Measurements from ENCODE around the gene ARL10.
A peak's percentile ranks its signal among the peaks of the same experiment; 100 is the strongest.

ARL10 gene

DNA sequence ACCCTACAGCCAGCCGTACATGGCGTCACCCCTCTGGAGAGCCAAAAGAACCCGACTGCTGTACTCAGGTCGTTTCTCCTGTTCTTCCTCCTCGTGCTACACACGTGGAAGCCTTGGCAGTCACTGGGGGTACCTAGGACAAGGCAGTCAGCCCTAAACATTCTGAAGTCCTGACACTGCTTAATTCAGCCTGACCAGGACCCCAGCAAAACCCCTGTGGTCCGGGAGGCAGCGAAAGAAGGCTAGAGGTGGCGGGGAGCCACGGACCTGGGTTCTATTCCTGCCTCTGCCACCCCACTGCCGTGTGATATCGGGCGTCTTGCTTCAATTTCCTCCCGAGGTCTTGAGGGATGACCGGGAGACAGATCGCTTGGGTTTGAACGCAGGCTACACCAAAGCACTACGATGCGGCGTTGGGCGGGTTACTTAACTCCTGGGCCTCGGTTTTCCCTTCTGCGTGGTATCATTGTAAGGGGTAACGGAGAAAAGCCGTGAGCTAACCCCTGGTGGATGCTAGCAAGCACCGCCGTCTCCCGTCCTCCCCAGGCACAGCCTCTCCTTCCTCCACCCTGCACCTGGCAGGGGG, 429 bp upstream of the ARL10 start:
- Histone ChIP-seq H3K4me3 (ENCODE audit: low read length) (peak overlapping the region; percentile 87), H3K4me2 (ENCODE audit: low read length) (peak overlapping the region; percentile 92), H3K9ac (ENCODE audit: low read depth, low read length) (peak overlapping the region; percentile 88), H3K36me3 (ENCODE audit: insufficient read depth, low read length) (peaks cover 16% of the 10 kb centered on the region), H3K27me3 (ENCODE audit: control insufficient read depth, insufficient read depth, low read length) (no peaks in the 10 kb centered on the region), H3K4me1 (ENCODE audit: control insufficient read depth, insufficient read depth, low read length) (peaks cover 15% of the 10 kb centered on the region), H3K9me3 (replicated peaks; ENCODE audit: low read length) (no peaks in the 10 kb centered on the region)

DNA sequence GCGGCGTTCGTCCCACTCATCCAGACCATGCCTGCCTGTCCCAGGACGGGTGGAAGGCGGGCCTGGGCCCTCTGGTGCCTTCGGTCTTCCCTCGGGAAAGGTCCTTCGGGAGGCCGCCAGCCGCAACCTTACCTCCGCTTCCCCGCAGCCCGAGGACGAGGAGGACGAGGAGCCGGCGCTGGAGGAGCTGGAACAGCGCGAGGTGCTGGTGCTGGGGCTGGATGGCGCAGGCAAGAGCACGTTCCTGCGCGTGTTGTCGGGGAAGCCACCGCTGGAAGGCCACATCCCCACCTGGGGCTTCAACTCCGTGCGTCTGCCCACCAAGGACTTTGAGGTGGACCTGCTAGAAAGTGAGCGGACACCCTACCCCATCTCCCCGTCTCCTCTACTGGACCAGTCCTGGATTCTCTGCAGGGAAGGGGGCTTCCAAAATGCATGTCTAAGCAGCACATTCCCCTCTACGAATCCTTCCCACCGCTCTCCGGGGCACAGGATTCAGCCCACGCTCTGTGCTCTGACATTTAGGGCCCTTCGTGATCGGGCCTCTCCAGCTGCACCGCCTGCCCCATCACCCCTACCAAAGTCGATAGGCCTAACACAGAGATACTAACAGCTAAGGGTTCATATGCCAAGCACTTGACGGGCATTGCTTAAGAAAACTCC, 1.1 kb downstream of the ARL10 start:
- H3K4me2 ChIP-seq (ENCODE audit: low read length): peak overlapping the region; percentile 92
- H3K4me3 ChIP-seq (ENCODE audit: low read length): peak overlapping the region; percentile 87
- H3K27me3 ChIP-seq (ENCODE audit: control insufficient read depth, insufficient read depth, low read length): no peaks in the 10 kb centered on the region
- H3K9me3 ChIP-seq (replicated peaks; ENCODE audit: low read length): no peaks in the 10 kb centered on the region
- H3K9ac ChIP-seq (ENCODE audit: low read depth, low read length): peak overlapping the region; percentile 88
- H3K4me1 ChIP-seq (ENCODE audit: control insufficient read depth, insufficient read depth, low read length): peaks cover 13% of the 10 kb centered on the region
- H3K36me3 ChIP-seq (ENCODE audit: insufficient read depth, low read length): peaks cover 27% of the 10 kb centered on the region

DNA sequence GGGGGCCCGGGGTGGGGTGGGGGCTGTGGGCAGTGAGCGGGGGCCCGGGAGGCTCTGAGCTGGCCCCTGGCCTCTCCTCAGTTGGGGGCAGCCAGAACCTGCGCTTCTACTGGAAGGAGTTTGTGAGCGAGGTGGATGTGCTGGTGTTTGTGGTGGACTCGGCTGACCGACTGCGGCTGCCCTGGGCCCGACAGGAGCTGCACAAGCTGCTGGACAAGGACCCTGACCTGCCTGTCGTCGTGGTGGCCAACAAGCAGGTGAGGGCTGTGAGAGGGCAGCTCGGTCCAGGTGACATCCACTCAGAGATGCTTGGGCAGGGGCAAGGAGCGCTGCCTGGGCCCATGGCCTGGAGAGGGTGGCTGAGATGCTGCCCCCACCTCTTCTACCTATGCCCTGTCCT, 3.4 kb downstream of the ARL10 start:
- no peaks in the 10 kb centered on the region for H3K9me3 ChIP-seq (replicated peaks; ENCODE audit: low read length)
- no peak overlapping the region for H3K4me3 ChIP-seq (ENCODE audit: low read length)
- no peaks in the 10 kb centered on the region for H3K27me3 ChIP-seq (ENCODE audit: control insufficient read depth, insufficient read depth, low read length)
- H3K9ac ChIP-seq (ENCODE audit: low read depth, low read length): no peak overlapping the region
- no peak overlapping the region for H3K4me2 ChIP-seq (ENCODE audit: low read length)
- H3K4me1 ChIP-seq (ENCODE audit: control insufficient read depth, insufficient read depth, low read length): peaks cover 10% of the 10 kb centered on the region
- peaks cover 46% of the 10 kb centered on the region for H3K36me3 ChIP-seq (ENCODE audit: insufficient read depth, low read length)

DNA sequence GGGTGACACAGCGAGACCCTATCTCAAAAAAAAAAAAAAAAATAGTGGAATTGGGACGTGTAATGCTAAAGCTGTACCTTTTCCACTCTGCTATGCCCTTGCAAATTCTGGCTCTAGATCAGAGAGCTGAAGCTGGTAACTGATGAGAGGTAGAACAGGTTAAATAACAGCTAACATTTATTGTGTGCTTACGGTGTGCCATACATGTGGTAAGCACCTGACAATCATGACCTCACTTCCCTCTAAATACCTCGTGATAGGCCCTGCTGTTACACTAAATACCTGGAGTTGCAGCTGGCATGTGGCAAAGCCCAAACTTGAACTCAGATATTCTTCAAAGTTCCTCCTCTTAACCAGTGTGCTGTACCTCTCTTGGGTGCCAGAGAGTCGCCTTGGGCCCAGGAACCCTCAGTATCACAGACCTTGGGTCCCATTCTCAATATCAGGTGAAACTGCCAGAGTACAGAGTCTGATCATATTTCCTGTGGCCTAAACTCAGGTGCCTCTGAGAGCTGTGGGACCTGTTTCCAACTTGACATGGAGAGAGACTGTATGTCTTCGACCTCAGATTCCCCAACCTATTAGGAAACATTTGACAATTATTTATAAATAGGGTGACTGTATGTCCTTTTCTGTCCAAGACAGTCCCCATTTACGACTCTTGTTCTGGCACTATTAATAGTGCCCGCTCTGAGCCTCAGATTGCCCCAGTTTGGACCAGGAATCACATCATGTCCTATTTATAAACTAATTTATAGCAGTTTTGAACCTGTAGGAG, 4.8 kb downstream of the ARL10 start:
- Histone ChIP-seq H3K4me2 (ENCODE audit: low read length) (no peak overlapping the region), H3K27me3 (ENCODE audit: control insufficient read depth, insufficient read depth, low read length) (no peaks in the 10 kb centered on the region), H3K9ac (ENCODE audit: low read depth, low read length) (no peak overlapping the region), H3K36me3 (ENCODE audit: insufficient read depth, low read length) (peaks cover 46% of the 10 kb centered on the region), H3K9me3 (replicated peaks; ENCODE audit: low read length) (no peaks in the 10 kb centered on the region), H3K4me3 (ENCODE audit: low read length) (no peak overlapping the region), H3K4me1 (ENCODE audit: control insufficient read depth, insufficient read depth, low read length) (peaks cover 6% of the 10 kb centered on the region)

DNA sequence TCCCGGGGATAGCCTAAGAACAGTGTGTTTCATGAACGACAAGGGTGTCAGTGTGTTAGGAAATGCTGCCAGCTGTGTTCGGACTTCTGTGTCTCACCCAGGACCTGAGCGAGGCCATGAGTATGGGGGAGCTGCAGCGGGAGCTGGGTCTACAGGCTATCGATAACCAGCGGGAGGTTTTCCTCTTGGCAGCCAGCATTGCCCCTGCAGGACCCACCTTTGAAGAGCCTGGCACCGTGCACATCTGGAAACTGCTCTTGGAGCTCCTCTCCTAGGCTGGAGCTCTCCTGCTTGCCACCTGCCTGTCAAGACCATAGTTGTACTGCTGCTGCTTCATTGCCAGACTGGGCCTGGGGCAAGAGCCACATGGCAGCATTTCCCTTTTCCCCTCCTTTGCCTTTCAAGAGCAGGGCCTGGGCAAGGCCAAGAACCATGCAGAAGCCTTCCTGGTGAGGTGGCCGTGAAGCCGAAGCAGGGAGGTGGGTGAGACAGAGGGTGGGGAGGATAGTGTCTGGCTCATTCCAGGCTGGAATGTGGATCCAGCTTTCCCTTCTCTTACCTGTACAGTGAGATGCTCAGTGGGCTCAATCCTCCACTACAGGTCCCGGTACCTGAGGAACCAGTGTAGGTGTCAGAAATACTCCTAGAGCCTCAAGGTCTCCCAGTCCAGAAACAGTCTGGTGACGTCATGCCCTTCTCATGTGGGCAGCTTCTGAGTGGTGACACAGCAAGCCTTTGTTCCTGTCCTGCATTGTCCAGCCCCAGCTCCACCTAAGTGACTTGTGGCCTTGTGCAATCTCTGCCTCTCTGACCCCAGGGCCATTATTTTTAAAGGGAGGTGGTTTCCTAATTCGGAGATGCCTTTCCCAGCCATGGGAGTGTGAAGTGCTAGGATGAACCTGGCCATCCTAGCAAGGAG, 6.6 kb downstream of the ARL10 start:
- H3K9me3 ChIP-seq (replicated peaks; ENCODE audit: low read length): no peaks in the 10 kb centered on the region
- H3K4me2 ChIP-seq (ENCODE audit: low read length): no peak overlapping the region
- H3K27me3 ChIP-seq (ENCODE audit: control insufficient read depth, insufficient read depth, low read length): no peaks in the 10 kb centered on the region
- no peaks in the 10 kb centered on the region for H3K4me1 ChIP-seq (ENCODE audit: control insufficient read depth, insufficient read depth, low read length)
- H3K9ac ChIP-seq (ENCODE audit: low read depth, low read length): no peak overlapping the region
- H3K4me3 ChIP-seq (ENCODE audit: low read length): no peak overlapping the region
- H3K36me3 ChIP-seq (ENCODE audit: insufficient read depth, low read length): peaks cover 42% of the 10 kb centered on the region

DNA sequence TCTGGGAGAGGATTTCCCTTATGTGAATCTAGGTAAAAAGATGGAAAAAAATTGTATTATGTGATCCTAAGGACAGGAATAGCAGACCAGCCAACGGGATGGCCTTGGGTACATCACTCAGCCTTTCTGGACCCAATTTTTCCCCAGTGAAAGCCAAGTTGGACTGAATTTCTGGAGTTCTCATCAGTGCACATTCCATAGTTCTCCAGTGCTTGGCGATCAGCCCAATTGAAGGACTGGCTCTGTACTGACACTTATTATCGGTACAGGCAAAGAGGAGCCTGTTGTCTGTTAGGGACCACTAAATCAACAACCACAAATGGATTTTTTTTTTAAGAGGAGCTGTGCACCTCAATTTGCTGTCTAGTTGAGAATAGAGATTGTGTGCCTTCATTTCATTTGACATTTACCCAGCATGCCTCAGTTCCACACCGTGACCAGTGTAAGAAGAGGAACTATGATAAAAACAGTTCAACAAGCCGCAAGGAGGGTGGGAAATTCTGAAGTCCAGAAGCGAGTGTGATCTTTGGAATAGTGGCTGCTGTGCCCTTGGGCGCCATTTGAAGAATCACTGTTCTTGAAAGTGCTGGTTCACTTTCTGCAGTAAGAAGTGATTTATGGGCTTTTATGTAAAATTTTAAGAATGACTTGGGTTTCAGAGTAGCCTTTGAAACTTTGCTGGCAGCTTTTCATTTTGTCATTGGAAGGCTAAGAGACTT, 8.0 kb downstream of the ARL10 start:
- H3K9ac ChIP-seq (ENCODE audit: low read depth, low read length): no peak overlapping the region
- H3K36me3 ChIP-seq (ENCODE audit: insufficient read depth, low read length): peaks cover 35% of the 10 kb centered on the region
- H3K4me3 ChIP-seq (ENCODE audit: low read length): no peak overlapping the region
- no peaks in the 10 kb centered on the region for H3K4me1 ChIP-seq (ENCODE audit: control insufficient read depth, insufficient read depth, low read length)
- no peaks in the 10 kb centered on the region for H3K27me3 ChIP-seq (ENCODE audit: control insufficient read depth, insufficient read depth, low read length)
- H3K9me3 ChIP-seq (replicated peaks; ENCODE audit: low read length): no peaks in the 10 kb centered on the region
- no peak overlapping the region for H3K4me2 ChIP-seq (ENCODE audit: low read length)

DNA sequence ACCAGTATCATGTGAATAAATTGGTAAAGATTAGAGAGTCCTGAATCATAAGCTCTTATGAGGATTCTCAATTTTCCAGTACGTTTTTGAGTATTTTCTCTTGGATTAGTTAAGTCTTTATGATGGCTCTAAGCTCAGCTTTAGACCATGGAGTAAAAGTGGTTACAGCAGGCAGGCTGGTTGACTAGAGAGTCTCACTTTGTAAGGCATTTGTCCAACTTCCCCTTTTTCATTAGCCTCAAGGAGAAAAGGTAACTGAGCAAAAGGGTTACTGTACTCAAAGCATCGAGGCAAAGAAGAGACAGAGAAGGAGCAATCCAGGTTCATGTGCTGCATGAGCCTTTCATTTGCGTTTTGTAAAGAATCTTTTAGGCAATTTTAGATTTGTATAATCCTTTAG, 14.6 kb downstream of the ARL10 start:
- Histone ChIP-seq H3K9me3 (replicated peaks; ENCODE audit: low read length) (no peaks in the 10 kb centered on the region), H3K36me3 (ENCODE audit: insufficient read depth, low read length) (peaks cover 40% of the 10 kb centered on the region), H3K4me1 (ENCODE audit: control insufficient read depth, insufficient read depth, low read length) (no peaks in the 10 kb centered on the region), H3K4me3 (ENCODE audit: low read length) (no peak overlapping the region), H3K27me3 (ENCODE audit: control insufficient read depth, insufficient read depth, low read length) (no peaks in the 10 kb centered on the region), H3K9ac (ENCODE audit: low read depth, low read length) (no peak overlapping the region), H3K4me2 (ENCODE audit: low read length) (no peak overlapping the region)

DNA sequence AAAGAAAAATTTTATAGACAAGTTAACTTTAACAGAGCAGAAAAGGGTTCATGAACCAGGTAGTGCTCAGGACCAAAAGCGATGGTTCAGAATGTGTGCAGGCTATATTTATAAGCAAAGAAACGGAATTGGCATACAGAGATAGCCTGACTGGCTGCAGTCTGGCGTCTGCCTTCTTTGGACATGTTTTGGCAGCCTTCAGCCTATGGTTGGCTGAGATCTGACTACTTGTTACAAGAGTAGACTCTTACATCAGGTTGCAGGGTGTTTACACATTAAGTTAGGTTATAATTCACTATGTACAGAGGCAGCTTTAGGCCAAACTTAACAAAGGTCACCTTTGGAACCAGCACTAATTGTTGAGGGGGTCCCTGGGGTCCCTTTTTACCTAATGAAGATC, 16.1 kb downstream of the ARL10 start:
- Histone ChIP-seq H3K36me3 (ENCODE audit: insufficient read depth, low read length) (peaks cover 54% of the 10 kb centered on the region), H3K27me3 (ENCODE audit: control insufficient read depth, insufficient read depth, low read length) (no peaks in the 10 kb centered on the region), H3K4me2 (ENCODE audit: low read length) (no peak overlapping the region), H3K9me3 (replicated peaks; ENCODE audit: low read length) (no peaks in the 10 kb centered on the region), H3K9ac (ENCODE audit: low read depth, low read length) (no peak overlapping the region), H3K4me1 (ENCODE audit: control insufficient read depth, insufficient read depth, low read length) (peaks cover 4% of the 10 kb centered on the region), H3K4me3 (ENCODE audit: low read length) (no peak overlapping the region)

DNA sequence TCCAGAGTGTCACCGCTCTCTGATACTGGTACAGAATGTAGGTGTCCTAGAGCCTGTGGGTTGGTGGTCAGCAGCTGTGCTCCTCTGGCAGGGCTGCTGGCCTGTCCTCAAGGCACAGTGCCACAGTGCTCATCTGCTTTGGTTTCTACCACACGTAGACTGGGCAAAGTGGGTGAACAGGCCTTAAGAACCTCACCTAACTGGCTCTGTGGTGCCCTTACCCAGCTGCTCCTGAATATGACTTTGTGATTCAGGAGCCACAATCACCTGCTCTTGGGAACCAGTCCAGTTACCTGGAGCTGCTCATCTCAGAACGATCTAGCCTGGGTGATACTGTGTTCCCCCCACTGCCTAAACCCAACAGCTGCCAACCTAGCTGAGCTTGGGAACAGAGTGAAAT, 16.7 kb downstream of the ARL10 start:
- Histone ChIP-seq H3K4me1 (ENCODE audit: control insufficient read depth, insufficient read depth, low read length) (peaks cover 9% of the 10 kb centered on the region), H3K4me3 (ENCODE audit: low read length) (no peak overlapping the region), H3K36me3 (ENCODE audit: insufficient read depth, low read length) (peaks cover 58% of the 10 kb centered on the region), H3K9me3 (replicated peaks; ENCODE audit: low read length) (no peaks in the 10 kb centered on the region), H3K27me3 (ENCODE audit: control insufficient read depth, insufficient read depth, low read length) (no peaks in the 10 kb centered on the region), H3K4me2 (ENCODE audit: low read length) (no peak overlapping the region), H3K9ac (ENCODE audit: low read depth, low read length) (no peak overlapping the region)

DNA sequence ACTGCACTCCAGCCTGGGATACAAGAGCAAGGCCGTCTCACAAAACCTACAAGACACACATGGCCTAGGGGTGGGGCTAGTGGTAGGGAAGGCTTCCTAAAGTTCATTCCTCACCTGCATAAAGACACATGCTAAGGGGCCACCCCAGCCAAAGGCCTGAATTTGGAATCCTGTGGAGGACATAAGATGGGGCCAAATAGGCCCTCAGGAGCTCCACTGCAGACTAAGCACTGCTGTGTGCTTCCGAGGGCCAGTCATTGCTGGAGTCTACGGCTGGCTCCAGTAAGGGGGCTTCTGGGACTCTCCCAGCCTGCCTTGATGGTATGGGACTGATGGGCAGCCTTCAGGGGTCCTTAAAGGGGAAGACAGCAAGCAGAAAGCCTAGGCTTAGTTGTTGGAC, 17.4 kb downstream of the ARL10 start:
- Histone ChIP-seq H3K36me3 (ENCODE audit: insufficient read depth, low read length) (peaks cover 58% of the 10 kb centered on the region), H3K9me3 (replicated peaks; ENCODE audit: low read length) (no peaks in the 10 kb centered on the region), H3K4me1 (ENCODE audit: control insufficient read depth, insufficient read depth, low read length) (peaks cover 15% of the 10 kb centered on the region), H3K27me3 (ENCODE audit: control insufficient read depth, insufficient read depth, low read length) (no peaks in the 10 kb centered on the region), H3K4me3 (ENCODE audit: low read length) (no peak overlapping the region), H3K4me2 (ENCODE audit: low read length) (no peak overlapping the region), H3K9ac (ENCODE audit: low read depth, low read length) (no peak overlapping the region)
